SKM-1 treated with dmso at 0.1 percent for 144 hours (cell line): ENCODE results near the gene RBM17.
"Not testable (repeated sequence)": the region's sequence is repeated elsewhere in the genome, so short reads cannot be mapped to it uniquely, and the experiment has no call there.

Source experiments
- DNase-seq: peaks from one replicate; lab custom pipeline; 2025; ENCODE audit not compliant: unreplicated experiment; lab: John Stamatoyannopoulos, UW

The RBM17 gene

GRCh38 chr10:6055929-6056328, 32.9 kb upstream of the RBM17 start:
- no peak for DNase-seq

GRCh38 chr10:6056411-6057135, 32.3 kb upstream of the RBM17 start:
- no peak for DNase-seq

GRCh38 chr10:6058682-6059475, 30.0 kb upstream of the RBM17 start:
- no peak for DNase-seq

GRCh38 chr10:6059506-6059905, 29.3 kb upstream of the RBM17 start:
- DNase-seq = no peak

- DNase-seq = no peak
These were observed 27.8 kb upstream of the RBM17 start for GRCh38 chr10:6061056-6061455.

GRCh38 chr10:6062101-6062771, 26.6 kb upstream of the RBM17 start, which contains the start of gene IL2RA:
TSS of gene IL2RA (minus strand) at chr10:6062367. CDS start at chr10:6062151, 216 bp downstream.
- no peak for DNase-seq

GRCh38 chr10:6064119-6064518, 24.7 kb upstream of the RBM17 start:
- DNase-seq = no peak

- not testable (repeated sequence) for DNase-seq
These were observed 24.1 kb upstream of the RBM17 start for GRCh38 chr10:6064726-6065125.

GRCh38 chr10:6065406-6065805, 23.4 kb upstream of the RBM17 start:
- DNase-seq = no peak

GRCh38 chr10:6065835-6066234, 23.0 kb upstream of the RBM17 start:
- DNase-seq = peak; percentile 44

- no peak for DNase-seq
These were observed 21.4 kb upstream of the RBM17 start for GRCh38 chr10:6067457-6067856.

- no peak for DNase-seq
These were observed 20.8 kb upstream of the RBM17 start for GRCh38 chr10:6068006-6068405.

GRCh38 chr10:6068422-6068821, 20.4 kb upstream of the RBM17 start:
- peak; percentile 60 for DNase-seq

GRCh38 chr10:6069081-6069931, 19.5 kb upstream of the RBM17 start:
- no peak for DNase-seq

- no peak for DNase-seq
These were observed 18.2 kb upstream of the RBM17 start for GRCh38 chr10:6070660-6071059.

- no peak for DNase-seq
These were observed 17.4 kb upstream of the RBM17 start for GRCh38 chr10:6071181-6072175.

- DNase-seq = no peak
These were observed 16.5 kb upstream of the RBM17 start for GRCh38 chr10:6072215-6072934.

- no peak for DNase-seq
These were observed 14.1 kb upstream of the RBM17 start for GRCh38 chr10:6074489-6075301.
